ENCODE data around the gene GPD2.
"Not testable (repeated sequence)": the region's sequence is repeated elsewhere in the genome, so short reads cannot be mapped to it uniquely, and the experiment has no call there.

GPD2 gene

DNA sequence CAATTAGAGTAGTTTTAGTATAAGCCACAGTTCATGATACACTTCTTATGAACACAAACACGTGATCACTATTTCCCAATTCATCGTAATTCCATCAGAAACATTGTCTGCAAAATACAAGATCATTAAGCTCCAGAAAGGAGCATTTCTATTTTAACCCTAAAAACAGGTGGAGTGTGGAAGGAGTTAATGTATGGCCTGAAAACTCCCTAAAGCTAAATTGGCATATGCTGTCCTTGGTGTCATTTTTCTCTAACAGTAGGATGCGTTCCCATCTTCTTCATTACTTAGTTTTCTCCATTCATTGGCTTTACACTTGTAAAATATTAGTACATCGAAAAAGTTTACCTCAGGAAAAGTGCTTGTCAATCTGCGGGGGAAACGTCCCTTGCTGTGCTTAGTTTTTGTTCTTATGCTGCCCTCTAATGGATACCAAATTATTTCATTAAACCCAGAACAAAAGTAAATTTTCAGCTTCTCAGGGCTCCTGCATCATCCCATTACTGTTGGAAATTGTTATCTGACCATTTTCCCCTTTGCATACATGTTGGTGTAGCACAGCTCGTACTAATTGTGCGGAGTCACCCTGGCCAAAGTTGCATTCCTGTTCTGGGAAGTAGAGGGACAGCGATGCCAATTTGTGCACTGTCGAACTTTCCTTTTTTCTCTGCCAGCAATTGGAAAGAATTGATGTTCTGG lies 153.4 kb downstream of the GPD2 start:
- FAIRE-seq (peak; percentile 75), DNase-seq (ENCODE audit: low spot score) (peak; percentile 44)

DNA sequence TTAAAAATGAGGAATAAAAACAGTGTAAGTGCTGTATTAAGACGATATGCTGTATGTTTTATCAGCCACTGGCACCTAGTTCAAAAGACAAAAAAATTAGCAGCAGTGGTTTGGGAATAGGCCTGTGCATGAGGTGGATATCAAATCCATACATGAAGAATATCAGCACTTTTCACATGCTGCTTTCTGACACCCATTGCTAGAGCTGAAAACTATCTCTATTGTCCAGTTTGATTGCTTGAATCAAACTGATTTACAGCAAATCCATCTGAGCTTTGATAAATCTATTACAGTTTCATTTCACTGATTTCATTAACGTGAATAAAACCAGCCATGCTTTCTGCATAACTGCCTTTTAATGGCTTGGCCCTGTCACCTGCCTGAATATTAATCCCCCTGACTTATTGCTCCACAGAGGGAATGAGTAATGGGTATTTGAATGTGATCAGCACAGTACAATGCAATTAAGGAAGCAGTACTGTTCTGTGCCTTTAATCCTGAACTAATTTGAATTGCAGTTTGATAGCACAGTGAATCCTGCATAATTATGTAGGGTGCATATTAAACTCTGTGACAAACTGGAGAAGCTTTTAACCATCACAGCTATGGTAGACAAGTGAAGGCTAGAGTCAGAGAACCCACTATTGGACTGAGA lies 154.0 kb downstream of the GPD2 start:
- DNase-seq (ENCODE audit: low spot score) = no peak
- no peak for FAIRE-seq

DNA sequence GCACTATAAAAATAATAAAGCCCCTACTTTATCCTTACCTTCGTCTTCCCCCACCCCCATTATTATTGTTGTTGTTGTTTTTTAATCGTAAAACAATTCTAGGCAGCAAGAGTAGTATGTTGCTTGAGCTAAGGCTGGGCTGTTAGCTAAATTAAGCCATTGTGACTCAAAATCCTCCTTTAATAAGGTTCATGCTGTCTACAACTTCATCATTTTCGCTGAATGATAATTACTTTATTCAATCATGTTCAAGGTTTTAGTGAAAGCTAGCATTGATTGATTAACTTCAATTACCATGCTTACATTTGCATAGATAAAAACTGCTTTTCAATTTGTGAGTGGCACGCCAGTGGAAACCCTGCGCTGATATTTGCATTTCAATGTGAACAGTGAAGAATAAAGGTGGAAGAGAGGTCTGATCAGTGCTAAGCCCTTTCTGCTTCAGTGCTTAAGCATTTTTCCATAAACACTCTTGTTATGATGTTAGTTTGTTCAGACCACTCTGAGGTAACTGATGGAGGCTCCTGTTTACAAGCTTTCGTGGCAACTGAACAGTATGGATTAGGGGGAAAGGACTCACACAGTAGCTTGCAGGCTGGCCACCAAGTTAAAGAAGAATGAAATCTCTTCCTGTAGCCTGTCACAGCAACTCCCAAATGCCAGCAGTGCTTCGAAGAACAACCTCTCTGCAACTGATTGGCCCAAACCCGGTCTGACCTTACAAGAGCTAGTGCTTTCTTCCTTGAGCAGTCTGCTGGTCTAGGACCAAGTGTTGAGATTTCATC lies 156.8 kb downstream of the GPD2 start:
- FAIRE-seq = no peak
- no peak for DNase-seq (ENCODE audit: low spot score)

DNA sequence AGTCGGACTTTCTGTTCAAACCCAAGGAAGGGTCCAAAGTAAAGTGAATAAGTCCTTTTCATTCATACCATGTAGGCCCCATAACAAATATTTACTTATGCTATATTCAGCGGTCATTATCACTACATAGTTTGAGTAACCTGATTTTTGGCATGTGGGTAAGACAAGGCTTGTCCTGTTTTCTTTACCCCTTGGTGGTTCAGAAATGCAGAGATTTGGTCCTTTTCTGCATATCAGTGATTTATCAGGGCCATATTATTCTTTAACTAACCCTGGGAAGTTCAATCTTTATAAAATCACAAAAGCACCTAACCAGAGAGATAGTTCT lies 157.4 kb downstream of the GPD2 start:
- no peak for FAIRE-seq
- DNase-seq (ENCODE audit: low spot score) = no peak

GRCh38 chr2:156598563-156598962 lies 162.4 kb downstream of the GPD2 start:
- FAIRE-seq (no peak), DNase-seq (ENCODE audit: low spot score) (no peak)

GRCh38 chr2:156600196-156600595 lies 164.0 kb downstream of the GPD2 start:
- DNase-seq (ENCODE audit: low spot score) = no peak
- FAIRE-seq = no peak

DNA sequence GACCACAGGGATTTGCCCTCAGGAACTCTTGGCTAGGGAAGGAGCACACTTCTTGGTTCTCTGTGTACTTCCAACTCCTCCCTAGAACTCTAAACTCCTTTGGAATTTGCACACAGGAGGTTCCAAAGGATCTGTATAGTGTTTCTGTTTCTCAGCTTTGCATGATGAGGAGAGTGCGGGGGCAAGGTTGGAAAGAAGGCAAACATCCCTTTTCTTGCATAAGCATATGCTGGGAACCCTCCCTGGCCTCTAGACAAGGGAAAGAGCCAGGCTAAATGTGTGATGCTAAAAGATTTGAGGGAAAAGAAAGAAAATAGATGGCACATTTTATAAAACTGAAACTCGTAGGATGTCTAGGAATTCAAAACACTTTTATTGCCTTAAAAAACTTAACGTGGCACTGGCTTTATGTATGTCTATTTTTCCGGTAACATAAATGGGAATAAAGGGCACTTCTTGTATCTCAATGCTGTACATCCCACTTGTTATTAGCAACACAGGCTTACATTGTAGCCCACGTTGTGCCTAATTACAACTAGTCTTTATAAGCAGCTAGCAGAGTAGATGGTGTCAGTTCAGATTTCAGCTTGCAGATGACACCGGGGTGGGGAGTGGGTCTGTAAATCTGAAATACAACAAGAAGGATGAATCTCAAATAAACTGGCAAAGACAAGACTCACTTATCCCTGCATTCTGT lies 165.8 kb downstream of the GPD2 start:
- no peak for FAIRE-seq

DNA sequence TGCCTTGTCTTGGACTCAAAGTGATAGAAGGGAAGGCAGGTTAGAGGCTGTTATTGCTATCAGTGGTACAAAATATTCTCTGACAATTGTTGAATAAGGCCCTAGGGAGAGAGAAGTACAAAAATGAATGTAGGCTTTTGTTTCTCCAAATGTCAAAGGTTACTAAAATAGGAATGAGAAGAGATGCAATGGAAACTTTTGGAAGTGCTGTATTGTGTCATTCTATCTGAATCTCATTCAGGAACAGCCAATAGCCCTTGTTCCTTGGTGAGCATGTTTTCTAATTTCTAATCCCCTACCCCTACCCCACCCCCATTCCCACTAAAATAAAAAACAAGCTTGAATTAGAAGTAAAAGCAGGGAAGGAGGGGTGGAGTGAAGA lies 166.4 kb downstream of the GPD2 start:
- DNase-seq (ENCODE audit: low spot score) = no peak
- FAIRE-seq = no peak

More for the DNA sequence above, 165.8 kb downstream of the GPD2 start:
- no peak for DNase-seq (ENCODE audit: low spot score)

DNA sequence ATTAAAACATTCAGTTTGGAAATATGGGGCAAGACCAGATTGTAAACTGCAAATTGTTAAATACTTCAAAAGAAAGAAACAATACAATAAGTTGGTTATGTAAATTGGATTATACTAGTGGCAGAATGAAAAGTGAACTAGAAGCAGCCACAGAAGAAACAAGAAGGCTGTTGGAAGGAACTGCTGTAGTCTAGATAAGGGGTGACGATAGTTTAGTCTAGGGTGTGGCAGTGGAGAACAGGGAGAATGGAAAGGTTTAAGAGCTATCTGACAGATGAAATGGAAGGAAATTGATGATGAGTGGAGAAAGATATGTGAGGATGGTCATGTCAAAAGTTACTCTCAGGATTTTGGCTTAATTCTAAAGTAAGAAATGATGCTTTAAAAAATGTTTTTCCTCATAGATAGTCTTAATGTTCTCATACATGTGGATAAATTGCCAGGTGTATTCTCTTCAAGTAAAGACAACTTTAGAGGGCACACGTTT lies 179.7 kb downstream of the GPD2 start:
- no peak for DNase-seq (ENCODE audit: low spot score)
- no peak for FAIRE-seq

DNA sequence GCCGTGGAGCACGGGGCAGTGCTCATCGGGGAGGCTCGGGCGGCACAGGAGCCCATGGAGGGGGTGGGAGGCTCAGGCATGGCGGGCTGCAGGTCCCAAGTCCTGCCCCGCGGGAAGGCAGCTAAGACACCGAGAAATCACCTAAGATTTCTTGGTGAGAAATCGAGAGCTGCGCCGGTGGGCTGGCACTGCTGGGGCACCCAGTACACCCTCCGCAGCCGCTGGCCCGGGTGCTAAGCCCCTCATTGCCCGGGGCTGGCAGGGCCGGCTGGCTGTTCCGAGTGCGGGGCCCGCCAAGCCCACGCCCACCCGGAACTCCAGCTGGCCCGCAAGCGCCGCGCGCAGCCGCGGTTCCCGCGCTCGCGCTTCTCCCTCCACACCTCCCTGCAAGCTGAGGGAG lies 181.9 kb downstream of the GPD2 start:
- not testable (repeated sequence) for DNase-seq (ENCODE audit: low spot score); FAIRE-seq

- DNase-seq (ENCODE audit: low spot score) (no peak), FAIRE-seq (no peak)
These were observed 182.9 kb downstream of the GPD2 start for GRCh38 chr2:156619021-156619539.

- FAIRE-seq (no peak), DNase-seq (ENCODE audit: low spot score) (no peak)
These were observed 186.3 kb downstream of the GPD2 start for GRCh38 chr2:156622491-156622890.

DNA sequence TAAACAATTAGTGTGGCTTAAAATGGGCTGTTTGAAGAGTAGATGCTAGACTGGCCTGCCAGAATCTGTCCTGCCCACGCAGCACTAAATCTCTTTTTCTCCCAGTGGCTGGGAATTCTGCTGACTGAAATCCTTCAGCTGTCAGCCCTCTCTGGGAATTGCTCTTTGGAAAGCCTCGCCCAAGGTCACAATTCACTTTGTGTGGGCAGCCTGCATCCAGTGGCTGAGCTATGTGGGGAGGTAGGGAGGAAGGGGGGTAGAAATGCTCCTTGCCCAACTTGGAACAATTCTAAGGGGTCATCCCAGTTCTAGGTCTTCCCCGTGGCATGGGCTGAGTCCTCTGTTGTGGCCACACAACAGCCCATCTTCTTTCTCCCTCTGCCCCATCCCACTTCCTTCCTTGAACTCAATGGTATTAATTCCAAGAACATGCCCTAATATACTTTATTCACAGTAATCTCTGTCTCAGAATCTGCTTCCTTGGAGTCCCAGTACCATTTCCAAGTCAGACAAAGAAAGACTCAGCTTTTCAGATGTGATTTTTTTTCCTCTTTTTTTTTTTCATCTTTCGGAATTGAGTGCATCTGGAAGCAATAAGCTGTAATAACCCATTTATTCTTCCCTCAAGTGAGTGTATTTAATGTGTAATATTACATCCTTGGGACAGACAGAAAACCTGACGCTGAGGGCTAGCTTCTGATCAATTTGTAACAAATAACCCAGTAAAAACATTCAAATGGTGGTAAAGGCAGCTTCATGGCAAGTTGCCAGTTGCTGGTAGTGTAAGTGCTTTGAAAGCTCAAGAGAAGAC lies 189.4 kb downstream of the GPD2 start:
- DNase-seq (ENCODE audit: low spot score) = no peak
- FAIRE-seq = no peak

- DNase-seq (ENCODE audit: low spot score) = no peak
- FAIRE-seq = no peak
These were observed 190.8 kb downstream of the GPD2 start for GRCh38 chr2:156626931-156627330.

- FAIRE-seq = no peak
- no peak for DNase-seq (ENCODE audit: low spot score)
These were observed 194.6 kb downstream of the GPD2 start for GRCh38 chr2:156630579-156631337.

GRCh38 chr2:156635646-156636045 lies 199.5 kb downstream of the GPD2 start:
- DNase-seq (ENCODE audit: low spot score) = no peak
- FAIRE-seq = no peak
